Measurements from ENCODE around the gene ASB13.

ASB13 gene

DNA sequence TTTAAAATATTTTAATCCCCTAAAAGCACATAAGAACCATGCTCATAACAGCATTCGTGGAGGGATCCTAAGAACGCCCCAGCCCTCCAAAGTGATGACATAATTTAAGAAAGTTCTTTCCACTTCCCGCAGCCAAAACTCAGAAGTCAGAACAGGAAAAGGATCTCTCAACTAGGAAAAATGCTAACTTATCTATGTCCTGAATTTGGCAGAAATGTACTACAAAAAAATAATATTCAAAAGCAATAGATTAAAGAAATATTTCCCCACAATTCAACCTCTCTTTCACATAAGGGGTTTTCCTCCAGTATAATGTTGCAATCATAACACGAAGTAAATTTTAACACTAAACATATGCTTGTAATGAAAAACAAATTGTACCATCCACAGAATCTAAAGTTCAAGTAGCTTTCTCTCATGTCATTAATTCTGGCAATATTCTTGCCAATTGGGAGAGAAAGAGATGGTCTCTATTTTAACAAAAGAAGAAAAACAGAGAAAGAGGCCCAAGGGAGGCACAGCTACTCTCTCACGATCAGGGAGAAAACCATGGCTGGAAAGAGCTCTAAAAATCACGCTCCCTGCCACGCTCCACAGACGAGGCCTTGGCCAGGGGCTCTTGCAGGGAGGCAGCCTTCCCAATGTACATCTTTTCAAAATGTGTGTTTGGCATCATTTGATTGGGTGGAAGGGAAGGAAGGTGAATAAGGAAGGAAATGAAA is 22.9 kb downstream of the ASB13 start:
- TF ChIP-seq POU2F2 (IDR thresholded peaks at IDR 0.05; ENCODE audit: low read depth, low read length): no peak
- TF ChIP-seq SPI1 (IDR thresholded peaks at IDR 0.05; ENCODE audit: low read depth, low read length): no peak
- no peak for TF ChIP-seq TAF1 (IDR thresholded peaks at IDR 0.05; ENCODE audit: low read depth, low read length)
- TF ChIP-seq PAX5 (IDR thresholded peaks at IDR 0.05; ENCODE audit: insufficient read depth, low read length, severe bottlenecking): no peak
- FAIRE-seq (no peak), DNase-seq (ENCODE audit: insufficient read length, low spot score) (no peak)

DNA sequence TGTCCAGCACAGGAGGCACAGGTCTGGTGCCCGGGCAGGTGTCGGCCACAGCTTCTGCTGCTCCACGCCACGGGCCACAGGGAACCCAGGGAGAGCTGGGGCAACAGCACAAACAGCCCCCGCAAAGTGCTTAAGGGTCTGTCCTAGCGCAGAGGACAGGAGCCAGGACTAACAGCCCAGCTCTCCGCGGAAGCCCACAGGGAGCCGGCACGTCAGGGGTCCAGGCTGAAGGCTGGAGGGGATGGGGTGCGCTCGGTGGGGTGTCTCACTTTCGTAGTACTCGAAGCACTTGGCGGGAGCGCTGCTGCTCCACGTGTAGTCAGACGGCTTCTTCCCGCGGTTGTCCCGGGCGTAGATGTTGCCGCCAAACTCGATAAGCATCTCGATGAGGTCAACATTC is 24.9 kb downstream of the ASB13 start:
- DNase-seq (ENCODE audit: insufficient read length, low spot score) (no peak), FAIRE-seq (no peak)
- TF ChIP-seq POLR2AphosphoS5 (IDR thresholded peaks at IDR 0.05; ENCODE audit: low read depth, low read length) (no peak), PAX5 (IDR thresholded peaks at IDR 0.05; ENCODE audit: insufficient read depth, low read length, severe bottlenecking) (no peak), SPI1 (IDR thresholded peaks at IDR 0.05; ENCODE audit: low read depth, low read length) (no peak), POU2F2 (IDR thresholded peaks at IDR 0.05; ENCODE audit: low read depth, low read length) (no peak), POLR2A (IDR thresholded peaks at IDR 0.05; ENCODE audit: low read depth, low read length) (no peak), TAF1 (IDR thresholded peaks at IDR 0.05; ENCODE audit: low read depth, low read length) (no peak)

DNA sequence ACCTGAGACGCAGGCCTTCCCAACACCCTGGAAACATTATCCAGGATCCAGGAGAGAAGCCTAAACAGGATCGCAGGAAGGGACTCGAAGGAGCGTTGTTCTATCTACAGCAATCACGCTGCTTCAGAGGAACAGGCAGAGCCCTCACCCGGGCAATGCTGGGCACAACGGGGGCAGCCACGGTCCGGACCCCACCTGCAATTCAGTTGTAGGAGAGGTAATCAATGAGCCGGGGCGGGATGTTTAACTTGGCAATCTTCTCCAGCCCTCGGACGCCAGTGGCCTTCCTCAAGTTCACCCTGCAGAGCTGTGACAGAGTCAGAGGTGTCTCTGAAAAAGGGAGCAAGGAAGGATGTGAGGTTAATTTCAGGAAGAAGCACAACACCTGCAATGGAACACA is 25.9 kb downstream of the ASB13 start:
- no peak for DNase-seq (ENCODE audit: insufficient read length, low spot score)
- no peak for TF ChIP-seq POLR2AphosphoS5 (IDR thresholded peaks at IDR 0.05; ENCODE audit: low read depth, low read length)
- no peak for TF ChIP-seq POLR2A (IDR thresholded peaks at IDR 0.05; ENCODE audit: low read depth, low read length)
- no peak for TF ChIP-seq POU2F2 (IDR thresholded peaks at IDR 0.05; ENCODE audit: low read depth, low read length)
- no peak for TF ChIP-seq TAF1 (IDR thresholded peaks at IDR 0.05; ENCODE audit: low read depth, low read length)
- no peak for TF ChIP-seq SPI1 (IDR thresholded peaks at IDR 0.05; ENCODE audit: low read depth, low read length)
- no peak for TF ChIP-seq PAX5 (IDR thresholded peaks at IDR 0.05; ENCODE audit: insufficient read depth, low read length, severe bottlenecking)
- FAIRE-seq: no peak

DNA sequence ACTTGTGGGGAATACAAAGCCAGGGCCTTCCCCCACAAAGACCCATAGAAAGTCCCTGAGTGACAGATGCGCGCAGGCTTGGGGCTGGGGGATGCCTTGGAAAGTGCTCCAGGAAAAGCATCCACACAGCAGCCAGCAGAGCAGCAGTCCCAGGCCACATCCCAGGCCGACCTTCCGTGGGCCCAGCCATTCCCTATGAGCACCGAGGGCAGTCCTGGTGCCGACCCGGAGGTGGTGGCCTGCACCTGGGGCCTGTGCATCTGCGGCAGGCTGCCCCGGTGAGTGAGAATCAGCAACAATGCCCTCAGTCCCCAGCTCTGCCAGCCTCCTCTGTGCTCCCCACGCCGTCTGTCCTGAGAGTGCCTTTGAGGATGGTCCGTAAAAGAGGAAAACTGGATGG is 26.4 kb downstream of the ASB13 start:
- TF ChIP-seq POU2F2 (IDR thresholded peaks at IDR 0.05; ENCODE audit: low read depth, low read length) (no peak), POLR2A (IDR thresholded peaks at IDR 0.05; ENCODE audit: low read depth, low read length) (no peak), SPI1 (IDR thresholded peaks at IDR 0.05; ENCODE audit: low read depth, low read length) (no peak), POLR2AphosphoS5 (IDR thresholded peaks at IDR 0.05; ENCODE audit: low read depth, low read length) (no peak), PAX5 (IDR thresholded peaks at IDR 0.05; ENCODE audit: insufficient read depth, low read length, severe bottlenecking) (no peak), TAF1 (IDR thresholded peaks at IDR 0.05; ENCODE audit: low read depth, low read length) (no peak)
- DNase-seq (ENCODE audit: insufficient read length, low spot score): no peak
- no peak for FAIRE-seq

GRCh38 chr10:5639066-5639465 is 27.3 kb downstream of the ASB13 start:
- TF ChIP-seq POU2F2 (IDR thresholded peaks at IDR 0.05; ENCODE audit: low read depth, low read length) (no peak), POLR2A (IDR thresholded peaks at IDR 0.05; ENCODE audit: low read depth, low read length) (no peak), POLR2AphosphoS5 (IDR thresholded peaks at IDR 0.05; ENCODE audit: low read depth, low read length) (no peak), TAF1 (IDR thresholded peaks at IDR 0.05; ENCODE audit: low read depth, low read length) (no peak), SPI1 (IDR thresholded peaks at IDR 0.05; ENCODE audit: low read depth, low read length) (no peak), PAX5 (IDR thresholded peaks at IDR 0.05; ENCODE audit: insufficient read depth, low read length, severe bottlenecking) (no peak)
- DNase-seq (ENCODE audit: insufficient read length, low spot score) (no peak), FAIRE-seq (no peak)

- FAIRE-seq (no peak), DNase-seq (ENCODE audit: insufficient read length, low spot score) (no peak)
- TF ChIP-seq POLR2AphosphoS5 (IDR thresholded peaks at IDR 0.05; ENCODE audit: low read depth, low read length) (no peak), POLR2A (IDR thresholded peaks at IDR 0.05; ENCODE audit: low read depth, low read length) (no peak), POU2F2 (IDR thresholded peaks at IDR 0.05; ENCODE audit: low read depth, low read length) (no peak), TAF1 (IDR thresholded peaks at IDR 0.05; ENCODE audit: low read depth, low read length) (no peak), PAX5 (IDR thresholded peaks at IDR 0.05; ENCODE audit: insufficient read depth, low read length, severe bottlenecking) (no peak), SPI1 (IDR thresholded peaks at IDR 0.05; ENCODE audit: low read depth, low read length) (no peak)
Measured at GRCh38 chr10:5638494-5638893, 27.9 kb downstream of the ASB13 start.

DNA sequence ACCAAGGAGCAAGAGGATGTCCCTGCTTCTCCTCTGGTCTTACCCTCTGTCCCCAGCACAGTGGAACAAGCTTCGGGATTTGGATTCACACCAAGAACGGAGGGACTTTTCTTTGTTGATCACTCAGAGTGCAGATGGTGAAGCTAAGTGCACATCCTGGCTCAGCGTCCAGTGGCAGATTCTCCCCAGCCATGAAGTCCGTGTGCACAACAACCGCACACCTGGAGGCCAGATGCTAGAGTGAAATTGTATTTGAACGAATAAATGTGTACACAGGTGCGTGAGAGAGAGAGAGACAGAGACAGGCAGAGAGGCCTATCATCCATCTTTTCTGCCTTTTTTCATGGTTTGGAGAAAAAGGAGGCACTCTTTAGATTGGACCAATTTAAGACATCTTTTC is 31.5 kb downstream of the ASB13 start:
- TF ChIP-seq TAF1 (IDR thresholded peaks at IDR 0.05; ENCODE audit: low read depth, low read length) (no peak), PAX5 (IDR thresholded peaks at IDR 0.05; ENCODE audit: insufficient read depth, low read length, severe bottlenecking) (no peak), POLR2A (IDR thresholded peaks at IDR 0.05; ENCODE audit: low read depth, low read length) (no peak), POU2F2 (IDR thresholded peaks at IDR 0.05; ENCODE audit: low read depth, low read length) (no peak)
- FAIRE-seq (no peak), DNase-seq (ENCODE audit: insufficient read length, low spot score) (no peak)

DNA sequence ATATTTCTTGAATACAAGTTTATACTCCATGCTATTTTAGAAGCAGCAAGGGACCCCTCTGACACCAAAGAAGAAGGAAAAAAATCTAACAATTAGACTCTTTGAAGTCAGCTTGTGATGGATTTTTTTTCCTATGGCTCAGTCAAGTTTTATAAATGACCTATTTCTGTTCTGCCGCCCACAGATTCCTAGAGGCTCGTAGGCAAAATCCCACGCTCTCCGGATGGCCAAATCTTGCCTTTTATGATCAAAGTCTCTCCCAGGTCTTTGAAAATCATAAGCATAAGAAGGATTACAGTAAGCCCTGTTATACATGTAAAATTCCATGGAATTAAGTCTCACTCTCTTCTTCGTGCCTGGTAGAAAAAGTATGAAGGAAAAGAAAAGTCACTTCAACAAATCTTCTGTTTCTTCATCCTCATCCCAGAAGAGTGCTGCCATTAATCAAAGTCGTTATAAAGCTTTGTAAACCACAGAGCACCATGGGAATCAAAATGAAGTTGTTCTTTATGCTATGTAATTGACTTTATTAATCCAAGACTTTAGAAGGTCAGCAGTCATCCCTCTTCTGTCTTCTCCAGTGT is 33.1 kb downstream of the ASB13 start:
- DNase-seq (ENCODE audit: insufficient read length, low spot score): no peak
- no peak for FAIRE-seq
- no peak for TF ChIP-seq POLR2AphosphoS5 (IDR thresholded peaks at IDR 0.05; ENCODE audit: low read depth, low read length)
- TF ChIP-seq TAF1 (IDR thresholded peaks at IDR 0.05; ENCODE audit: low read depth, low read length): no peak
- no peak for TF ChIP-seq POLR2A (IDR thresholded peaks at IDR 0.05; ENCODE audit: low read depth, low read length)
- TF ChIP-seq POU2F2 (IDR thresholded peaks at IDR 0.05; ENCODE audit: low read depth, low read length): no peak
- no peak for TF ChIP-seq PAX5 (IDR thresholded peaks at IDR 0.05; ENCODE audit: insufficient read depth, low read length, severe bottlenecking)
- no peak for TF ChIP-seq SPI1 (IDR thresholded peaks at IDR 0.05; ENCODE audit: low read depth, low read length)

DNA sequence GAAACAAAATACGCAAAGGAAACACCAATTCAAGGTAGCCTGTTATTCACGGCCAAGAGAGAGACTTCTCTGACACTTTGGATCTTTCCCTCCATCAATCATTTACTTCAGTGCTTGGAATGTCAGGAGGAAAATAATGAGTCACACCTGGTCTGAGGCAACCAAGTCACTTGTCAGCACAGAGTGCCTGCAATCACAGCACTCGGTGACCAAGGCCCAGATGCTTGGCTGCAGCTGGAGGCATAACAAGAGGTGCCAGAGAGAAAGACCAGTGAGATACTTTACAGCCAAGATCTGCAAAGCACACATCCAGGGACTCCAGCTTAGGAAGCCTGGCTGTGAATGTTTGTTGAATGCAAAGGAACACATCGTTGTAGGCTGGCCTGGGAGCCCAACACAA is 33.9 kb downstream of the ASB13 start:
- DNase-seq (ENCODE audit: insufficient read length, low spot score) (no peak), FAIRE-seq (no peak)
- TF ChIP-seq POU2F2 (IDR thresholded peaks at IDR 0.05; ENCODE audit: low read depth, low read length) (no peak), PAX5 (IDR thresholded peaks at IDR 0.05; ENCODE audit: insufficient read depth, low read length, severe bottlenecking) (no peak), POLR2A (IDR thresholded peaks at IDR 0.05; ENCODE audit: low read depth, low read length) (no peak), TAF1 (IDR thresholded peaks at IDR 0.05; ENCODE audit: low read depth, low read length) (no peak), POLR2AphosphoS5 (IDR thresholded peaks at IDR 0.05; ENCODE audit: low read depth, low read length) (no peak), SPI1 (IDR thresholded peaks at IDR 0.05; ENCODE audit: low read depth, low read length) (no peak)

Data from GM12891 (cell line).